K562 (cell line): ENCODE measurements around the gene DNAJB2. TPM values are rescaled to one million over a fixed set of nuclear protein-coding genes. Genes with fewer than 3 reads are reported as not detected.
A peak's percentile ranks its signal among the peaks of the same experiment; 100 is the strongest.

Source experiments
- ATAC-seq: fragments of 200-7000 bp; cut with Tn5 transposase; 3 replicates; pipeline ENCODE4 v1.9.1; 2020; ENCODE audit warnings: moderate library complexity
- BruUV-seq: library from RNA; stranded (reverse); fragments of 400-500 nt; replicated peaks from 2 replicates; lab custom pipeline; 2021; lab: Mats Ljungman, UMichigan
- CTCF ChIA-PET: fragments of 300-600 bp; formaldehyde crosslinking; extraction: SDS; loops from one replicate; lab custom pipeline; 2021; ENCODE audit warnings: low intra/inter-chr PET ratio; lab: Yijun Ruan, JAX
- POLR2A ChIA-PET: fragments of 300-600, 350-650 bp; sonication (Branson Sonifier 250); formaldehyde crosslinking; extraction: SDS; loops from one replicate; lab custom pipeline; 2021; ENCODE audit warnings: antibody characterized with exemption, inconsistent platforms; lab: Yijun Ruan, JAX
- DNase-seq, 4 experiments: peaks; one replicate each; pipeline versions ENCODE4 v3.0.0 to v3.0.0-alpha.2; 2011 to 2018; ENCODE audit warnings: low spot score in 3 of 4, mixed read lengths in 3 of 4; ENCODE audit errors: extremely low read depth in 1 of 4
- FAIRE-seq: peaks from 2 replicates; lab custom pipeline; 2011; peaks lifted over from hg19 to GRCh38; lab: Jason Lieb, UNC
- H2AFZ ChIP-seq: 2 replicates; pipeline ENCODE4 v1.6.0; 2011; ENCODE audit warnings: low read depth, low read length, control low read depth, inconsistent platforms
- H3K27ac ChIP-seq: fragments of 200-600 bp; 3 replicates; pipeline ENCODE4 v1.8.0; 2011; ENCODE audit warnings: low read depth, mild to moderate bottlenecking, control low read depth, inconsistent platforms, low read length, moderate library complexity, mixed read lengths; ENCODE audit errors: extremely low read depth
- H3K27me3 ChIP-seq, 2 experiments: fragments of 300-600 bp in 1 of 2; 2 replicates in 1 of 2; 3 replicates in 1 of 2; pipeline versions ENCODE4 v1.6.0 to v1.8.0; 2011; ENCODE audit warnings: inconsistent platforms in 2 of 2, low read length in 2 of 2, mild to moderate bottlenecking in 1 of 2, mixed read lengths in 1 of 2, moderate library complexity in 1 of 2; ENCODE audit not compliant: control insufficient read depth in 2 of 2, insufficient read depth in 2 of 2
- H3K36me3 ChIP-seq: fragments of 300-600 bp; 3 replicates; pipeline ENCODE4 v1.8.0; 2011; ENCODE audit warnings: mild to moderate bottlenecking, low read length, inconsistent platforms; ENCODE audit not compliant: control insufficient read depth, insufficient read depth
- H3K4me1 ChIP-seq, 2 experiments: fragments of 200-600 bp in 1 of 2; replicated peaks in 1 of 2; 2 replicates in 1 of 2; 3 replicates in 1 of 2; pipeline versions ENCODE4 v1.5.1 to v1.8.0; 2011; ENCODE audit warnings: inconsistent platforms in 2 of 2, low read length in 2 of 2, mild to moderate bottlenecking in 1 of 2, mixed read lengths in 1 of 2, moderate library complexity in 1 of 2; ENCODE audit not compliant: control insufficient read depth in 2 of 2, insufficient read depth in 2 of 2
- H3K4me2 ChIP-seq: 2 replicates; pipeline ENCODE4 v1.6.1; 2011; ENCODE audit warnings: low read length, control low read depth, inconsistent platforms, mixed read lengths; ENCODE audit not compliant: insufficient read depth
- H3K4me3 ChIP-seq: fragments of 200-600 bp; sonication (generic), shearing (Covaris generic); 2 replicates; pipeline ENCODE4 v1.5.1; 2016; ENCODE audit warnings: control low read depth, inconsistent platforms
- H3K79me2 ChIP-seq: fragments of 200-600 bp; 3 replicates; pipeline ENCODE4 v1.8.0; 2011; ENCODE audit warnings: low read length, inconsistent platforms; ENCODE audit not compliant: control insufficient read depth, insufficient read depth
- H3K9ac ChIP-seq, 2 experiments: 2 replicates each; pipeline versions ENCODE4 v1.6.0 to v1.6.1; 2011; ENCODE audit warnings: low read depth in 2 of 2, low read length in 2 of 2, control low read depth in 1 of 2, inconsistent platforms in 1 of 2, mild to moderate bottlenecking in 1 of 2, mixed read lengths in 1 of 2; ENCODE audit not compliant: insufficient read depth in 1 of 2
- H3K9me1 ChIP-seq: one replicate; pipeline ENCODE4 v1.6.0; 2011; ENCODE audit warnings: inconsistent platforms, mild to moderate bottlenecking, low read length, moderate library complexity; ENCODE audit not compliant: control insufficient read depth, insufficient read depth
- H3K9me3 ChIP-seq: replicated peaks from 2 replicates; pipeline ENCODE4 v1.5.1; 2011; ENCODE audit warnings: low read depth, low read length, inconsistent platforms; ENCODE audit not compliant: control insufficient read depth, insufficient read depth
- H4K20me1 ChIP-seq: replicated peaks from 2 replicates; pipeline ENCODE4 v1.6.1; 2011; ENCODE audit warnings: low read length, inconsistent platforms, mixed read lengths; ENCODE audit not compliant: control insufficient read depth, insufficient read depth
- ARID1B ChIP-seq: fragments of 450-650 bp; IDR thresholded peaks from 2 replicates; pipeline ENCODE4 v1.6.1; 2016; ENCODE audit warnings: antibody characterized with exemption, mild to moderate bottlenecking, inconsistent platforms
- BRD9 ChIP-seq: fragments of 450-650 bp; IDR thresholded peaks from 2 replicates; pipeline ENCODE4 v1.6.1; 2018; ENCODE audit warnings: low read depth; ENCODE audit not compliant: partially characterized antibody
- CSDE1 ChIP-seq, 2 experiments: fragments of 450-650 bp; IDR thresholded peaks; 2 replicates each; pipeline ENCODE4 v1.6.1; 2016; ENCODE audit warnings: mild to moderate bottlenecking in 1 of 2
- CTBP1 ChIP-seq: fragments of 450-650 bp; IDR thresholded peaks from 2 replicates; pipeline ENCODE4 v1.6.1; 2016; ENCODE audit warnings: borderline replicate concordance
- CXXC5 ChIP-seq: fragments of 250-450 bp; sonication (Bioruptor Pico); IDR thresholded peaks from 2 replicates; pipeline ENCODE4 v1.8.0; 2022; ENCODE audit warnings: inconsistent platforms, mild to moderate bottlenecking, moderate library complexity
- DEAF1 ChIP-seq: fragments of 450-650 bp; formaldehyde crosslinking; IDR thresholded peaks from 2 replicates; pipeline ENCODE4 v1.4.0; 2020; ENCODE audit warnings: mild to moderate bottlenecking, moderate library complexity
- L3MBTL2 ChIP-seq: fragments of 450-650 bp; IDR thresholded peaks from 2 replicates; pipeline ENCODE4 v1.6.1; 2016; ENCODE audit warnings: mild to moderate bottlenecking, moderate library complexity
- MAZ ChIP-seq, 2 experiments: fragments of 450-650 bp in 1 of 2; sonication (generic) in 1 of 2; formaldehyde crosslinking; IDR thresholded peaks in 1 of 2; conservative IDR thresholded peaks in 1 of 2; 2 replicates each; pipeline versions ENCODE4 v1.4.0 to v1.5.0; 2020; ENCODE audit warnings: mild to moderate bottlenecking in 1 of 2, missing genetic modification reagents in 1 of 2
- NCOA1 ChIP-seq: fragments of 450-650 bp; IDR thresholded peaks from 2 replicates; pipeline ENCODE4 v1.6.1; 2016; ENCODE audit warnings: low read depth
- NFE2 ChIP-seq: IDR thresholded peaks from 2 replicates; pipeline ENCODE4 v1.6.1; 2014; ENCODE audit warnings: antibody characterized with exemption, low read depth
- RAD21 ChIP-seq, 2 experiments: fragments of 250-450 bp in 1 of 2; fragments of 450-650 bp in 1 of 2; sonication (Bioruptor Pico) in 1 of 2; formaldehyde crosslinking in 1 of 2; IDR thresholded peaks in 1 of 2; conservative IDR thresholded peaks in 1 of 2; 2 replicates each; pipeline versions ENCODE4 v1.4.0 to v1.8.0; 2020 to 2022; ENCODE audit warnings: mild to moderate bottlenecking in 2 of 2, moderate library complexity in 1 of 2
- TBP ChIP-seq: optimal IDR thresholded peaks from 2 replicates; pipeline ENCODE3; 2011; ENCODE audit warnings: low read depth, low read length, improper control_type of control experiment
- TEAD1 ChIP-seq, 2 experiments: fragments of 450-650 bp in 1 of 2; sonication (generic) in 1 of 2; formaldehyde crosslinking; IDR thresholded peaks; 2 replicates each; pipeline versions ENCODE4 v1.4.0 to v1.8.0; 2020 to 2022; ENCODE audit warnings: mild to moderate bottlenecking in 2 of 2, missing genetic modification reagents in 1 of 2
- TGIF2 ChIP-seq: sonication (generic); formaldehyde crosslinking; IDR thresholded peaks from 2 replicates; pipeline ENCODE4 v1.8.1; 2022; ENCODE audit warnings: mild to moderate bottlenecking, missing genetic modification reagents, moderate library complexity
- ZC3H8 ChIP-seq: fragments of 450-650 bp; IDR thresholded peaks from 2 replicates; pipeline ENCODE4 v1.6.1; 2017
- ZNF12 ChIP-seq: sonication (generic); formaldehyde crosslinking; IDR thresholded peaks from 2 replicates; pipeline ENCODE4 v1.4.0; 2020; ENCODE audit warnings: mild to moderate bottlenecking, missing genetic modification reagents
- ZNF512 ChIP-seq: IDR thresholded peaks from 2 replicates; pipeline ENCODE4 v1.6.1; 2016; ENCODE audit warnings: missing genetic modification characterization, missing compliant biosample characterization
- WGBS: fragments of 100-300 bp; shearing (Covaris generic); methylation state at CpG from one replicate; pipeline ENCODE4 v1.1.6; 2016; ENCODE audit warnings: low coverage, mixed read lengths; ENCODE audit not compliant: insufficient coverage; ENCODE audit errors: missing lambda C conversion rate; 5-methylcytosine and 5-hydroxymethylcytosine counted together
- in situ Hi-C: fragments of 300-500 bp; cut with MboI; formaldehyde crosslinking; loops from 4 replicates; pipeline ENCODE4 v1.15.0; 2018; ENCODE audit warnings: inconsistent platforms, mixed read lengths
- intact Hi-C: fragments of 100-400 bp; cut with micrococcal nuclease; formaldehyde crosslinking; loops from 2 replicates; pipeline ENCODE4 v1.14.2; 2022
- polyA plus RNA-seq, 8 experiments: library from polyadenylated mRNA; depleted of rRNA in 4 of 8; stranded (reverse) in 5 of 8; unstranded in 3 of 8; fragments of >200 nt; fragmentation: Nextera tagmentation in 2 of 8; fragmentation: Illumina TruSeq in 1 of 8; extraction: Ambion mirVana in 2 of 8; extraction: Trizol in 1 of 8; gene quantifications; 2 replicates each; pipeline versions ENCODE4 v1.2.1 to v1.2.3, GENCODE V29; 2011 to 2014; ENCODE audit warnings: inconsistent platforms in 1 of 8, missing spikeins in 1 of 8
- total RNA-seq, 7 experiments: library from RNA; depleted of rRNA in 6 of 7; stranded (reverse); fragments of >200 nt in 6 of 7; fragmentation: Illumina TruSeq in 2 of 7; extraction: Trizol in 2 of 7; gene quantifications; 2 replicates each; pipeline versions ENCODE4 v1.2.1 to v1.2.3, GENCODE V29; 2011 to 2021; ENCODE audit warnings: low replicate concordance in 1 of 7

Gene DNAJB2
- total and polyA plus RNA-seq, 9 of the 15 experiments (the other 6 are each of a cell fraction or from before 2014, with no cell fraction given): 0.08 to 3.0 (median 2.2) TPM; not detected in 1

- ChIA-PET CTCF (interaction anchor here (4.3 kb wide), 1 partner anchor 17 kb away, joined by 28 read pairs; no protein-coding TSS in a partner anchor), POLR2A (interaction anchor here (0.7 to 1.6 kb wide), 7 partner anchors 15 to 144 kb away, joined by 3 to 8 read pairs (median 5); partner anchors contain the start of genes CNPPD1, TUBA4A and TUBA4B)
- Histone ChIP-seq H3K9ac (peak overlapping the region; percentile 80 to 84), H3K9me3 (no peaks in the 10 kb centered on the region), H3K4me3 (peak overlapping the region; percentile 32), H3K4me1 (peaks cover 42 to 54% of the 10 kb centered on the region in 2 experiments), H2AFZ (peak overlapping the region; percentile 96), H3K4me2 (peak overlapping the region; percentile 74), H3K79me2 (no peaks in the 10 kb centered on the region), H3K27ac (peak overlapping the region; percentile 87), H3K36me3 (no peaks in the 10 kb centered on the region), H4K20me1 (no peaks in the 10 kb centered on the region), H3K9me1 (peaks cover 5% of the 10 kb centered on the region), H3K27me3 (no peaks in the 10 kb centered on the region)
- DNase-seq (peak; percentile 61 to 81 (median 64)), FAIRE-seq (peak; percentile 82), ATAC-seq (peak; percentile 26)
- no TSS peak for BruUV-seq
- WGBS: 24% methylated on average over 19 of the region's 25 CpGs
- in situ Hi-C loops (no loop called here), intact Hi-C loops (loop anchor here (2.0 to 5.0 kb wide), 2 partner anchors 25 to 319 kb away; partner anchors contain the start of genes STK11IP, TUBA4A and TUBA4B)
- TF ChIP-seq CTBP1 (peak; percentile 45; the same call in 1 of the 2 replicates), MAZ (CRISPR knock-in tag; conservative IDR thresholded peaks at IDR 0.05 in 1 of 2, IDR thresholded peaks at IDR 0.05 in 1 of 2) (0 out of 4 replicates have a peak, but pooled peaks of 1 of the 2 experiments have one; percentile 41), CSDE1 (IDR thresholded peaks at IDR 0.05) (no peak), DEAF1 (CRISPR knock-in tag) (0 out of 2 replicates have a peak, but pooled peaks have one; percentile 7), RAD21 (CRISPR knock-in tag; conservative IDR thresholded peaks at IDR 0.05 in 1 of 2, IDR thresholded peaks at IDR 0.05 in 1 of 2) (peak; percentile 69 to 72), ZNF512 (tag) (no peak), ZC3H8 (no peak), TEAD1 (CRISPR knock-in tag; IDR thresholded peaks at IDR 0.05) (peak in 1 of 2 experiments; percentile 38; a peak in 1 of 4 replicates), NCOA1 (no peak), TBP (peak; percentile 11), L3MBTL2 (0 out of 2 replicates have a peak, but pooled peaks have one; percentile 10), BRD9 (peak; percentile 67), ARID1B (no peak), CXXC5 (0 out of 2 replicates have a peak, but pooled peaks have one; percentile 19), NFE2 (no peak), ZNF12 (CRISPR knock-in tag) (0 out of 2 replicates have a peak, but pooled peaks have one; percentile 55), TGIF2 (CRISPR knock-in tag) (no peak)
Observed at GRCh38 chr2:219277703-219278654, 1.2 kb upstream of the DNAJB2 start.
